HUES64 (cell line): Measurements from ENCODE around the gene NXNL1. TPM values are rescaled to one million over a fixed set of nuclear protein-coding genes. Genes with fewer than 3 reads are reported as not detected.
"Not testable (repeated sequence)": the region's sequence is repeated elsewhere in the genome, so short reads cannot be mapped to it uniquely, and the experiment has no call there.

Source experiments
- H3K27ac ChIP-seq: 2 replicates; pipeline ENCODE4 v1.7.0; 2013; ENCODE audit warnings: low read depth, low read length, inconsistent platforms
- H3K27me3 ChIP-seq: 2 replicates; pipeline ENCODE4 v1.6.1; 2013; ENCODE audit warnings: mild to moderate bottlenecking, low read length; ENCODE audit not compliant: insufficient read depth
- H3K36me3 ChIP-seq: 2 replicates; pipeline ENCODE4 v1.6.1; 2013; ENCODE audit warnings: mild to moderate bottlenecking, low read length; ENCODE audit not compliant: insufficient read depth
- H3K4me1 ChIP-seq: 2 replicates; pipeline ENCODE4 v1.6.1; 2013; ENCODE audit warnings: mild to moderate bottlenecking, low read length, moderate library complexity; ENCODE audit not compliant: insufficient read depth
- H3K4me3 ChIP-seq: 2 replicates; pipeline ENCODE4 v1.5.1; 2013; ENCODE audit warnings: mild to moderate bottlenecking, low read length, moderate library complexity
- H3K9ac ChIP-seq: 2 replicates; pipeline ENCODE4 v1.6.1; 2013; ENCODE audit warnings: mild to moderate bottlenecking, low read depth, low read length
- H3K9me3 ChIP-seq: 2 replicates; pipeline ENCODE4 v1.6.1; 2013; ENCODE audit warnings: low read depth, low read length; ENCODE audit not compliant: insufficient read depth
- WGBS: fragments of 150-250, 120-280 bp; methylation state at CpG from one replicate; pipeline ENCODE4 v1.1.7; 2013; ENCODE audit warnings: missing lambda C conversion rate; 5-methylcytosine and 5-hydroxymethylcytosine counted together
- polyA plus RNA-seq, 2 experiments: library from polyadenylated mRNA; stranded (reverse); fragments of 50-300 nt; gene quantifications; one replicate each; pipeline ENCODE4 v1.2.3, GENCODE V29; 2013

NXNL1 gene, protein sequence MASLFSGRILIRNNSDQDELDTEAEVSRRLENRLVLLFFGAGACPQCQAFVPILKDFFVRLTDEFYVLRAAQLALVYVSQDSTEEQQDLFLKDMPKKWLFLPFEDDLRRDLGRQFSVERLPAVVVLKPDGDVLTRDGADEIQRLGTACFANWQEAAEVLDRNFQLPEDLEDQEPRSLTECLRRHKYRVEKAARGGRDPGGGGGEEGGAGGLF
- polyA plus RNA-seq (2013, experiment 1 of 2), result not detected
- not detected for polyA plus RNA-seq (2013, experiment 2 of 2)

GRCh38 chr19:17460372-17461230 lies at the start of gene NXNL1:
NXNL1 (minus strand) TSS chr19:17460926; CDS start chr19:17460869, 57 bp downstream.
- 89% methylated on average over 26 of the region's 26 CpGs for WGBS

DNA sequence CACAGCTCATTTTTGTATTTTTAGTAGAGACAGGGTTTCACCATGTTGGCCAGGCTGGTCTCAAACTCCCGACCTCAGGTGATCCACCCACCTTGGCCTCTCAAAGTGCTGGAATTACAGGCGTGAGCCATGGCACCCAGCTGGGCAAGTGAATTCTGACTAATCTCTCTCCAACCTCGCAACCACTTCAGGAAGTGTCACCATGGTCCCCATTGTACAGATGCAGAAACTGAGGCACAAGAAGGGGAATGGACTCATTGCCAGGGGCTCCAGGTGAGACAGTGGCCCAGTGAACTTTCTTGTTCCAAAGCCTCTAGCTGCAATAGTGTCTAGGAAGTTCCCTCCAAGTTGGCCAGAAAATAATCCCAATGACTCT lies 47.8 kb upstream of the NXNL1 start:
- not testable (repeated sequence) for H3K27me3 ChIP-seq, H3K4me3 ChIP-seq, H3K4me1 ChIP-seq, H3K27ac ChIP-seq, H3K9ac ChIP-seq, H3K36me3 ChIP-seq, H3K9me3 ChIP-seq
- 93% methylated on average over 3 of the region's 3 CpGs for WGBS

More at GRCh38 chr19:17460372-17461230, at the start of gene NXNL1:
- Histone ChIP-seq H3K27me3 (peaks cover 22% of the 10 kb centered on the region), H3K9ac (no peak within 1 kb of the TSS), H3K36me3 (no peaks in the 10 kb centered on the region), H3K9me3 (no peaks in the 10 kb centered on the region), H3K27ac (no peak within 1 kb of the TSS), H3K4me1 (no peaks in the 10 kb centered on the region), H3K4me3 (no peak within 1 kb of the TSS)

GRCh38 chr19:17506745-17507144 lies 46.0 kb upstream of the NXNL1 start:
- H3K9ac ChIP-seq, result no peak overlapping the region
- H3K4me3 ChIP-seq, result no peak overlapping the region
- H3K27ac ChIP-seq, result no peak overlapping the region
- no peaks in the 10 kb centered on the region for H3K27me3 ChIP-seq
- no peaks in the 10 kb centered on the region for H3K4me1 ChIP-seq
- H3K9me3 ChIP-seq, result no peaks in the 10 kb centered on the region
- WGBS, result 88% methylated on average over 9 of the region's 9 CpGs
- no peaks in the 10 kb centered on the region for H3K36me3 ChIP-seq

DNA sequence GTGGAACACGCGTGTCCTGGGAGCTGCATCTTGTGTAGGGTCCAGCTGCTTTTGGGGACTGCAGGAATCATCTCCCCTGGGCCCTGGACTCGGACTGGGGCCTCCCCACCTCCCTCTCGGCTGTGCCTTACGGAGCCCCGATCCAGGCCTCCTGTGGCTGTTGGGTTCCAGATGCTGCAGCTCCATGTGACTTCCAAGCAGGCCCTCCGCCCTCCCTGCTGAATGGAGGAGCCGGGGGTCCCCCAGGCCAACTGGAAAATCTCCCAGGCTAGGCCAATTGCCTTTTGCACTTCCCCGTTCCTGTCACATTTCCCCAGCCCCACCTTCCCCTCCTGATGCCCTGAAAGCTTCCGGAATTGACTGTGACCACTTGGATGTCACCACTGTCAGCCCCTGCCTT lies 44.5 kb upstream of the NXNL1 start:
- no peaks in the 10 kb centered on the region for H3K27me3 ChIP-seq
- 0 out of 2 replicates have a peak, but pooled peaks cover 7% of the 10 kb centered on the region for H3K36me3 ChIP-seq
- no peak overlapping the region for H3K4me3 ChIP-seq
- no peak overlapping the region for H3K27ac ChIP-seq
- WGBS, result 77% methylated on average over 10 of the region's 10 CpGs
- no peaks in the 10 kb centered on the region for H3K9me3 ChIP-seq
- H3K4me1 ChIP-seq, result 0 out of 2 replicates have a peak, but pooled peaks cover 1% of the 10 kb centered on the region
- H3K9ac ChIP-seq, result no peak overlapping the region

- Histone ChIP-seq H3K4me3 (no peak overlapping the region), H3K36me3 (0 out of 2 replicates have a peak, but pooled peaks cover 7% of the 10 kb centered on the region), H3K27ac (no peak overlapping the region), H3K9ac (no peak overlapping the region), H3K4me1 (peaks cover 8% of the 10 kb centered on the region; the same call in 1 of the 2 replicates), H3K27me3 (no peaks in the 10 kb centered on the region), H3K9me3 (no peaks in the 10 kb centered on the region)
- WGBS, result 94% methylated on average over 13 of the region's 13 CpGs
These were observed 43.7 kb upstream of the NXNL1 start for GRCh38 chr19:17504456-17504855.

GRCh38 chr19:17504030-17504429 lies 43.3 kb upstream of the NXNL1 start:
- WGBS, result 92% methylated on average over 2 of the region's 2 CpGs
- H3K27me3 ChIP-seq, result no peaks in the 10 kb centered on the region

DNA sequence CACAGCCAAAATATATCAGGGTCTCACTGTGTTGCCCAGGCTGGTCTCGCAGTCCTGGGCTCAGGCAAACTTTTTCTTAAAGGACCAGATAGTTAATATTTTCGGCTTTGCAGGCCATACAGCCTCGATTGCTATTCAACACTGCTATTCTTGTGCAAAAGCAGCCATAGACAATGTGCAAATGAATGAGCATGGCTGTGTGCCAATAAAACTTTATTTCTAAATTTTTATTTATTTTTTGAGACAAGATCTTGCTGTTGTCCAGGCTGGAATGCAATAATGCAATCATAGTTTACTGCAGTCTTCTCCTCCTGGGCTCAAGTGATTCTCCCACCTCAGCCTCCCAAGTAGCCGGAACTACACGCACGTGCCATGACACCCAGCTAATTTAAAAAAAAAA lies 42.5 kb upstream of the NXNL1 start:
- Histone ChIP-seq H3K27ac (no peak overlapping the region), H3K9me3 (no peaks in the 10 kb centered on the region), H3K4me1 (peaks cover 8% of the 10 kb centered on the region; the same call in 1 of the 2 replicates), H3K4me3 (no peak overlapping the region), H3K27me3 (no peaks in the 10 kb centered on the region), H3K9ac (no peak overlapping the region), H3K36me3 (0 out of 2 replicates have a peak, but pooled peaks cover 7% of the 10 kb centered on the region)
- 95% methylated on average over 6 of the region's 6 CpGs for WGBS

More at GRCh38 chr19:17504030-17504429, 43.3 kb upstream of the NXNL1 start:
- Histone ChIP-seq H3K4me1 (peaks cover 8% of the 10 kb centered on the region; the same call in 1 of the 2 replicates), H3K36me3 (0 out of 2 replicates have a peak, but pooled peaks cover 7% of the 10 kb centered on the region), H3K9ac (no peak overlapping the region), H3K9me3 (no peaks in the 10 kb centered on the region), H3K27ac (no peak overlapping the region), H3K4me3 (no peak overlapping the region)

DNA sequence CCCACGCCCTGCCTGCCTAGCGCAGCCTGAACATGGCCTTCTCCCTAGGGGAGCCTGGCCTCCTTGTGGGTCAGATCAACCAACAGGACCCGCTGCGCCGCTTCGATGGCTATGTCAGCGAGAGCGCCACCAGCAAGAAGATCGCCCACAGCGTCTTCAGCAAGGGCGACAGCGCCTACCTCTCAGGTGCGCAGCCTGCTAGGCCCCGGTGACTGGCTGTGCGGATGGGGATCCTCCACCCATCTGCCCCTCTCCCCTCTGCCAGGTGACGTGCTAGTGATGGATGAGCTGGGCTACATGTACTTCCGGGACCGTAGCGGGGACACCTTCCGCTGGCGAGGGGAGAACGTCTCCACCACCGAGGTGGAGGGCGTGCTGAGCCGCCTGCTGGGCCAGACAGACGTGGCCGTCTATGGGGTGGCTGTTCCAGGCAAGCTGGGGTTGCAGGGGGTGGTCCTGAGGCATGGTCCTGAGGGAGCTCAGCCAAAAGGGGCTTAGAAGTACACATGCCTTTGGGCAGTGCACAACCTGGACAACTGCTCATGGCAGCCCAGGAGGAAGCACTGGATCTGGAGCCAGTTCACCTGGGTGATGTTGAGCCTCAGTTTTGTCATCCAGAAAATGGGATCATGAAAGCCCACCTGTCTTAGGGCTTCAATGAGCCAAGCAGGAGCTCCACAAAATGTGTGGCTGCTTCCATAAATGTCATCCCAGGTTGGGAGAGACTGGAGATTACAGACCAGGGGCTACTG lies 39.9 kb upstream of the NXNL1 start:
- H3K9ac ChIP-seq, result no peak overlapping the region
- 0 out of 2 replicates have a peak, but pooled peaks cover 7% of the 10 kb centered on the region for H3K36me3 ChIP-seq
- H3K4me1 ChIP-seq, result peaks cover 8% of the 10 kb centered on the region; the same call in 1 of the 2 replicates
- H3K4me3 ChIP-seq, result no peak overlapping the region
- no peaks in the 10 kb centered on the region for H3K27me3 ChIP-seq
- 92% methylated on average over 27 of the region's 27 CpGs for WGBS
- no peak overlapping the region for H3K27ac ChIP-seq
- H3K9me3 ChIP-seq, result no peaks in the 10 kb centered on the region

DNA sequence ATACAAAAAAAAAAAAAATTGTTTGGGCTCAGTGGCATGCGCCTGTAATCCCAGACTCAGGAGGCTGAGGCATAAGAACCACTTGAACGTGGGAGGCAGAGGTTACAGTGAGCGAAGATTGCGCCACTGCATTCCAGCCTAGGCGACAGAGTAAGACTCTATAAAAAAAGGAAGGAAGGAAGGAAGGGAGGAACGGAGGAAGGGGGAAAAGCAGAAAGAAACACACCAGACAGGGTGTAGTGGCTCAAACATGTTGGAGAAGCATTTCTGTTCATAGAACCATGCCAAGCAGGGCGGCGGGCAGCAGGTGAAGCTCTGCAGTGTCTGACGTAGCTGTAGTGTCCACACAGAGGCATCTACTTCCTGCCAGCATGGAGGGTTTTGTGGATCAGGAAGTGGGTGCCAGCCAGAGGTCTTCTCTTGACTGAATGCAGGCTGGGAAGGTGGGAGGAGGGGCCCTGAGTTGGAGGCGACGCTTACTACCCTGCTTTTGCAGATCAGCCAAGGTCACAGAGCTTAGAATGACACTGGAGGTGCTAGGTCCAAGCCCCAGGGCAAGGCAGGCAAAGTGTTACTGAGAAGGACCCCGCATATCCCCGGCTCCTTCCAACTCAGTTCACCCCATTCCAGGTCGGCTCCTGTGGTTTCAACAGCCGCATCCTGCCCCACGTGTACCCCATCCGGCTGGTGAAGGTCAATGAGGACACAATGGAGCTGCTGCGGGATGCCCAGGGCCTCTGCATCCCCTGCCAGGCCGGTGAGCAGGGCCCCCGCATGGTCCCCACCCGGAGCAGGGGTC lies 39.1 kb upstream of the NXNL1 start:
- WGBS, result 78% methylated on average over 21 of the region's 21 CpGs
- no peak overlapping the region for H3K4me3 ChIP-seq
- H3K4me1 ChIP-seq, result peaks cover 8% of the 10 kb centered on the region; the same call in 1 of the 2 replicates
- 0 out of 2 replicates have a peak, but pooled peaks cover 7% of the 10 kb centered on the region for H3K36me3 ChIP-seq
- no peaks in the 10 kb centered on the region for H3K9me3 ChIP-seq
- H3K27ac ChIP-seq, result peak overlapping the region; percentile 23; the same call in 1 of the 2 replicates
- H3K9ac ChIP-seq, result peak overlapping the region; percentile 48; the same call in 1 of the 2 replicates
- no peaks in the 10 kb centered on the region for H3K27me3 ChIP-seq

GRCh38 chr19:17499025-17499424 lies 38.3 kb upstream of the NXNL1 start:
- H3K9me3 ChIP-seq, H3K4me3 ChIP-seq, H3K27me3 ChIP-seq, H3K4me1 ChIP-seq, H3K36me3 ChIP-seq, H3K9ac ChIP-seq, H3K27ac ChIP-seq: not testable (repeated sequence)
- 76% methylated on average over 10 of the region's 12 CpGs for WGBS
